GM19025 (cell line): ENCODE results near the gene PIN4.
"Not testable (repeated sequence)": the region's sequence is repeated elsewhere in the genome, so short reads cannot be mapped to it uniquely, and the experiment has no call there.

ENCODE experiments used
- ATAC-seq: cut with Tn5 transposase; IDR thresholded peaks from one replicate; pipeline ENCODE4 v1.9.1; 2021; ENCODE audit warnings: mild to moderate bottlenecking, low read depth, moderate library complexity; ENCODE audit not compliant: unreplicated experiment

PIN4 gene

GRCh38 chrX:72181178-72182125 lies at the start of gene PIN4:
Gene PIN4 (plus strand): TSS chrX:72181757. CDS start chrX:72181786, 29 bp downstream.
- ATAC-seq = peak; percentile 97

GRCh38 chrX:72132456-72132855 lies 49.1 kb upstream of the PIN4 start:
- ATAC-seq = no peak

GRCh38 chrX:72133851-72134546 lies 47.6 kb upstream of the PIN4 start:
- ATAC-seq = no peak

- ATAC-seq = no peak
Measured at GRCh38 chrX:72137846-72138495, 43.6 kb upstream of the PIN4 start.

GRCh38 chrX:72139538-72139937 lies 42.0 kb upstream of the PIN4 start:
- no peak for ATAC-seq

GRCh38 chrX:72141372-72142004 lies 40.1 kb upstream of the PIN4 start:
- ATAC-seq = peak; percentile 49

- ATAC-seq = no peak
Measured at GRCh38 chrX:72142094-72142793, 39.3 kb upstream of the PIN4 start.

- no peak for ATAC-seq
Measured at GRCh38 chrX:72142794-72143608, 38.6 kb upstream of the PIN4 start.

- no peak for ATAC-seq
Measured at GRCh38 chrX:72143609-72143907, 38.0 kb upstream of the PIN4 start.

GRCh38 chrX:72145181-72145580 lies 36.4 kb upstream of the PIN4 start:
- no peak for ATAC-seq

- ATAC-seq = no peak
Measured at GRCh38 chrX:72146527-72146926, 35.0 kb upstream of the PIN4 start.

- ATAC-seq = no peak
Measured at GRCh38 chrX:72158773-72159172, 22.8 kb upstream of the PIN4 start.

GRCh38 chrX:72159769-72160168 lies 21.8 kb upstream of the PIN4 start:
- ATAC-seq = no peak

GRCh38 chrX:72165551-72165950 lies 16.0 kb upstream of the PIN4 start:
- no peak for ATAC-seq

GRCh38 chrX:72169008-72169728 lies 12.4 kb upstream of the PIN4 start:
- ATAC-seq = no peak

- ATAC-seq = not testable (repeated sequence)
Measured at GRCh38 chrX:72176289-72176688, 5.3 kb upstream of the PIN4 start.

GRCh38 chrX:72176981-72177380 lies 4.6 kb upstream of the PIN4 start:
- no peak for ATAC-seq

- no peak for ATAC-seq
Measured at GRCh38 chrX:72180539-72180938, 1.0 kb upstream of the PIN4 start.

GRCh38 chrX:72182924-72183323 lies 1.4 kb downstream of the PIN4 start:
- ATAC-seq = no peak
